ENCODE results near the gene RPN2.
"Not testable (repeated sequence)": the region's sequence is repeated elsewhere in the genome, so short reads cannot be mapped to it uniquely, and the experiment has no call there.

Gene RPN2

DNA sequence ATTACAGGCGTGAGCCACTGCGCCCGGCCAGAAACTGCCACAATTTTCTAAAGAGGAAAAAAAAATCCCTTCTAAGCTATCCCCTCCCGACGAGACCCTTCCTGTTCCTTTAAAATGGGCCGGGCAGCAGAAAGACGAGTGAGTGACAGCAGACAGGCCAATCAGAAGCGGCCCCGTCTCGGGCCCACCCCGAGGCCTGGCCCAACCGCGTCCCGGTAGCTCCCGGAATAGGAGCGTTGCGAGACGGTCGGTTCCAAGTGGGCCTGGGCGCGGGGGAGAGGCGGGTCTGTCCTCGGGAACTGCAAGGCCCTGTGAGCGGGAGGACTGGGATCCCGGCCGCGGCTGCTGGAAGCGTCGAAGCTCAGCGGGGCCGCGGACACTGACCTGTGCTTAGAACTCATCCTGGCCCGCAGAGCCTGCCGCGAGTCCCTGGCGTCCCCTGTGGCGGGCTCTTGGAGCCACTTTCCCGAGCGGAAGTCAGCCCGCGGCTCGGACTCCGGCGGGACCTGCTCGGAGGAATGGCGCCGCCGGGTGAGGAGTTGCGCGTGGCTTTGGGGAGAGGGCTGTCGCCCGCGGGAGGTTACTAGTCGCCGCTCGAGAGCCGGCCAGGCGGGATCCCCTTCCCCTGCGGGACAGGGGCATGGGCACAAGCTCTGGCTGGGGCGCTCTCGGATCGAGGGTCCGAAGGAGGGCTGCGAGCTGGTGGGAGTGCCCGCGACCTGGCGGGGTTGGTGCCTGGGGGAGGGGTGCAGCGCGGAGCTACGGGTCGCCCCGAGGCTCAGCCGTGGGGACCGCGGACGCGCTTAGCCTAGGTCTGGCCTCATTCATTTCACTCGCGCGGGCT lies at the start of gene RPN2, which contains the start of gene MROH8:
Gene RPN2 (plus strand): TSS at position 492 of the 844 bp plus-strand sequence. CDS start 27 bp downstream, at position 519.
Gene MROH8 (minus strand): TSS at position 710 of the 844 bp plus-strand sequence.
- DNase-seq = peak; percentile 96 to 97

DNA sequence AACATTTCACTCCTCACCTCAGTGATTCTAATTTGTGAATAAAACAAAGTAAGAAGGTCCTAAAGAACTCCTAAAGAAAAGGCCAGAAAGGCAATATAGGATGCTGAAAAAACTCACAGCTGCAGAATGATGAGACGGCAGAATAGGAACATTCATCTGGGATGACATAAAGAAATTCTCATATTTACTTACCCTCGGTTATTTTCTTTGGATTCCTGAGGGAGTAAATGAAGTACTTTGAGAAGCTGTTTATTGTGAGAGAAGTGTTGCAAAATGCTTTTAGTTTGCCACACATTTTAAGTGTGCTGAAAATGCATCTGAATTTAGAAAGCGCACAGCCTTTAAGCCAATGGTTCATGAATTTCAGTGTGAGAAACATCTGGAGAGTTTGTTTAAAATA lies 47.6 kb upstream of the RPN2 start:
- no peak for DNase-seq

DNA sequence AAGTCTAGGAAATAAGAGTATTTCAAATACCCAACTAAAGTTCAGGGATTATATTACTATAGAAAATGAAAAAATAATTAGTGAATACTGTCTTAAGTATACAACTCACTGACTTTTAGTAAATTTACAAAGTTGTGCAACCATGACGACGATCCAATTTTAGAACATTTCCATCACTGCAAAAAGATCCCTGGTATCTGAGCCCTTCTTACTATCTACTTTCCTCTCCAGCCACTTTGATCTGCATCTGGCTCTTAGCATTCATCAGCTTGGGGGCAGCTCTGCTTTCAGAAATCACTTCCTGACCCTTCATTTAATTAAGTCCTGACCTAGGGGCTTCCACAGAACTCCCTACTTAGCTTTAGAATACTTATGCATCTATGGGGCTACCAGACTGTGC lies 45.2 kb upstream of the RPN2 start:
- no peak for DNase-seq

DNA sequence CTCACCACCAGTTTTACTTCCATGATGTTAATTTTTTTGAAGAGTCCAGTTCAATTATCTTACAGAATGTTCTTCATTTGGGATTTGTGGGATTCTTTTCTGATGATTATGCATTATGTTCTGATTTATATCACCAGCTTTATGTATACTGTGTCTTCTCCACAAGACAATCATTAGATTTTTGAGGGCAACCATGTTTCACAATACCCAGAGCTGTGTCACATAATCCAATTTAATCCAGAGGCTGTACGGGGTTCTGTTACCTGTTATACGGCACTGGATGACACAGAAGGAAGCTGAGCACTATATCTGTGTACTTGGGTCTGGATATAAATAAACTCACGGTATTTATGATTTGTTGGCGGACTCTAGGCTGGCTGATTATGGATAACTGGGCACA lies 41.6 kb upstream of the RPN2 start:
- no peak for DNase-seq

DNA sequence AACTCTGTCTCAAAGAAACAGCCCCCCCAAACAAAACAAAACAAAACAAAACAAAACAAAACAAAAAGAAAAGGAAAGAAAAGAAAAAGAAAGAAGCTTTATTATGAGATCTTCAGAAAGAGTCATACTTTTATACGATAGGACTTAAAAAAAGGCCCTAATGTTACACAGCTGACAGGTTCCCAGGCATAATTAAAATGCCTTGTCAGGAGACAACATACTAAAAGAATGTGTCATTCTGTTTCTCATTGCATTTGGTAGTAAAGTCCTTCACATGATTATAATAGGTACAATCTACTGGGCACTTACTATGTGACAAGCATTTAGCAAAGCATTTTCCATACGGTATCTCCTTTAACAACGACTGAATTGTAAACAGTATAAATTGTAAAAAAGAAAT lies 36.4 kb upstream of the RPN2 start:
- DNase-seq = no peak

DNA sequence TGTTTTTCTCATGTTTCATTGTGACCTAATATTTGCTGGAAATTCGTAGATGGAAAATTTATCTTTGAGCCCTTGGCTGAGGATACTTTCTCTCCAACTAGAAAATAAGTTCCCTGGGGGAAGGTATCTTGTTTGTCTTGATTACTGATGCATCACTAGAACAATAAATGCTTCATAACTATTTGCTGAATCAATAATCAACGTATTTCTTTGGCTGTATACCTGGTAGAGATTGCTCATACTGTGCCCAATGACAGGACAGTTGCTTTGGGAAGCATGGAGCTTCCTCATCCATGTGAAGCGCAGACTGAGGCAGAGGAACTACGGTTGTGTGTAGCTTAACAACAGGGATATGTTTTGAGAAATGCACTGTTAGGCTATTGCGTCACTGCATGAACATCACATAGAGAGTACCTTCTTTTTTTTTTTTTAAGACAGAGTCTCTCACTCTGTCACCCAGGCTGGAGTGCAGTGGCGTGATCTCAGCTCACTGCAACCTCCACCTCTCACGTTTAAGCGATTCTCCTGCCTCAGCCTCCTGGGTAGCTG lies 34.2 kb upstream of the RPN2 start:
- DNase-seq = no peak

DNA sequence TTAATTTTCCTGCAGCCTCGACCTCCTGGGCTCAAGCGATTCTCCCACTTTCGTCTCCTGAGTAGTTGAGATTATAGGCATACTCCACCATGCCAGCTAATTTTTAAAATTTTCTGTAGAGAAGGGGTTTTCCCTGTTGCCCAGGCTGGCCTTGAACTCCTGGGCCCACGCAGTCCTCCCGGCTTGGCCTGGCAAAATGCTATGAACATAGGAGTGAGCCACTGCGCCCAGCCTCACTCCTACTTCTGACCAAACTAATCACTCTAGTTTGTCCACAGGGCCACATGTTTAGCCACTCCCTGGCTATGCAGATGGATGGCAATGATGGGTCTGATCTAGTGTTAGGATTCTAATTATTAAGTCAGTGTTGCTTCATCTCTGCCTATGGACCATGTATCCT lies 31.9 kb upstream of the RPN2 start:
- DNase-seq = no peak

DNA sequence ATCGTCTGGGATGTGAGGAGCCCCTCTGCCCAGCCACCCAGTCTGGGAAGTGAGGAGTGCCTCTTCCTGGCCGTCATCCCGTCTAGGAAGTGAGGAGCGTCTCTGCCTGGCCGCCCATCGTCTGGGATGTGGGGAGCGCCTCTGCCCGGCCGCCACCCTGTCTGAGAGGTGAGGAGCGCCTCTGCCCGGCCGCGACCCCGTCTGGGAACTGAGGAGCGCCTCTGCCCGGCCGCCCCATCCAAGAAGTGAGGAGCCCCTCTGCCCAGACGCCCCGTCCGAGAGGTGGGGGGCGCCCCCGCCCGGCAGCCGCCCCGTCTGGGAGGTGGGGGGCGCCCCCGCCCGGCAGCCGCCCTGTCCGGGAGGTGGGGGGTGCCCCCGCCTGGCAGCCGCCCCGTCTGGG lies 28.3 kb upstream of the RPN2 start:
- DNase-seq = not testable (repeated sequence)

DNA sequence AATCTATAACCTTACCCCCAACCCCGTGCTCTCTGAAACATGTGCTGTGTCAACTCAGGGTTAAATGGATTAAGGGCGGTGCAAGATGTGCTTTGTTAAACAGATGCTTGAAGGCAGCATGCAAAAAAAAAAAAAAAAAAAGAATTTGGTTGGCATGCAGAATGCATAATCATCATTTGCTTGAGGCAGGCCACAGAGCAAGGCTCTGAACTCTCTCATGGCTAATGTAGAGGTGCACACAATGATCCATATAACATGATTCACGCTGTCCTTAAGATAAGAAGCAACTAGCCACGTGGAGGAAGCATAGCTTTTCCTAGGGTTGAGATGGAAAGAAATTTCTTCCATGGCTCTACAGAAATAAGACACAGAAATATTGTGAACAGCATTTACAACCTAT lies 27.6 kb upstream of the RPN2 start:
- DNase-seq = no peak

DNA sequence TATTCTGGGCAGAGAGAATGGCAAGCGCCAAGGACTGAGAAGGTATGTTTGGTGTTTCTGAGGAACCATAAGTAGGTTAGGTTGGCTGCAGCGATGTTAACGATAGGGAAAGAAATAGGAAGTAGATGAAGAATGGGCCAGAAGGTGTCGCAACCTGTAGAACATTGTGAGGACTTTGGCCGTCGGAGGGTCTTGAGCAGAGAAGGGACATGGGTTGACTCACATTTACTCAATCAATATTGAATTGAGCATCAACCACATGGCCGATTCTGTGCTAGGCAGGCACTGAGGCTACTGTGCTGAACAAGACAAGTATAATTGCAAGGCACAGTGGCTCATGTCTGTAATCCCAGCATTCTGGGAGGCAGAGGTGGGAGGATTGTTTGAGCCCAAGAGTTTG lies 26.8 kb upstream of the RPN2 start:
- no peak for DNase-seq

DNA sequence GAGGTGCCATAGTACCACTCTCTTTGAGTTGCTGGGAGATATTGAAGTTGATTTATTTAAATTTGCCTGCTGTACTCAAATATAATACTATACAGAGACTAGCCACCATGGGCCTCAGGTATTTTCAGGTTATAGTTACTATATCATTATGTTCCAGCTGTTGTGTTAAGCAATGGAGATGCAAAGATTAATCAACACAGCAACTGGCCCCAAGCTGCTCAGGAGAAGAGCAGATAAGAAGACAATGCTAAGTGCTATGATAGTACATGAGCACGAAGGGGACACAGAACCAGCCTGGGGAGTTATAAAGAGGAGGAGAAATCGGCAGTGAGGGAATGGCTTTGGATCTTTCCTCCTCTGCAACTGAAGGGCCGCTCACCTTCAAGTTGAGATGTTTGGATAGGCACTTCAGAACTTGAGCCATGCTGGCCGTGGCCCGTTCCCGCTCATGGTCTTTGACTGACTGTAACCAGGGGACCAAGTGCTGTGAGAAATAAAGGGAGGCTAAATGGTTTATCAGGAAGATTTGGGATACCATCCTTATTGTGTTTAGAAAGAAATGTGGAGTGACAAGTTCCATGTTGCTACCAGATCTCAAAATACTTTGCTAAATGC lies 24.3 kb upstream of the RPN2 start:
- no peak for DNase-seq

DNA sequence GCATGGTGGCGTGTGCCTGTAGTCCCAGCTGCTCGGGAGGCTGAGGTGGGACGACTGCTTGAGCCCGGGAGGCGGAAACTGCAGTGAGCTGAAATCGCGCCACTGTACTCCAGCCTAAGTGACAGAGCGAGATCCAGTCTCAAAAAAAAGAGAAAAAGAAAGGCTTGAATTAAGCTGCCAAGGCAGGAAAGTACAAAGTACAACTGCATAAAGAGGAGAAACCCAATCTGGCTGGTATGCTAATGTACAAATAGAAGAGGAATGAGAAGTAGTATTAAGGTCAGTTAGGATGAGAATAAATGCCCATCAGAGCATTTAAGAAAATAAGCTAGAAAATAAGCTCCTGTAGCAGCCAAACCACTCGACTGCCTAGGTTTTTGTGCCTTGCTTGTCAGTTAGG lies 23.1 kb upstream of the RPN2 start:
- no peak for DNase-seq

DNA sequence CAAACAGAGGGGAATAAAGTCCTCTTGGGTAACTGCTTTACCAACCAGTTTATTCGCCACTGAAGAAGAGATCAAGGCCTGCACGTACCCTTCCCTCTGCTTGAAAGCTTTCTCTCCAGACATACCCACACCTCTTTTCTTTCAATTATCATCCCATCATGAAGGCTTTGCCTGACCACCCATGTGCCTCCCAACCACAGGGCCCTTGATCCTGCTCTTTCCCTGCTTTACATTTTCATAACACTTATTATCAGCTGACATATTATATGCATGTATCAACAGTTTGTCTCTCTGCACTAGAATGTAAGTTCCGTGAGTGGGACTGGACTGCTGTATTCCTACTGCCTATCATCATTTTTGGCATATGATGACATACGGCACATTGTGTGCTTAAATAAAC lies 20.9 kb upstream of the RPN2 start:
- no peak for DNase-seq

DNA sequence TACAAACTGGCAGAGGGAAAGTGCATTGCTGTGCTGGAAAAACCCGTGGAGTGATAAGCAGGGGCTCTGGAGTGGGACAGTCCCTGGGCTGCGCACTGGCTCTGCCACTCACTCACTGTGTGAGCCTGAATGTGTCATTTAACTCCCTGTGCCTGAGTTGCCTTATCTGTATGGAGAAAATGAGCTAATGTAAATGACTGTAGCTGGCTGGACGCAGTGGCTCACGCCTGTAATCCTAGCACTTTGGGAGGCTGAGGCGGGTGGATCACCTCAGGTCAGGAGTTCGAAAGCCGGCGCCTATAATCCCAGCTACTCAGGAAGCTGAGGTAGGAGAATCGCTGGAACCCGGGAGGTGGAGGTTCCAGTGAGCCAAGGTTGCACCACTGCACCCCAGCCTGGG lies 18.4 kb upstream of the RPN2 start:
- no peak for DNase-seq

DNA sequence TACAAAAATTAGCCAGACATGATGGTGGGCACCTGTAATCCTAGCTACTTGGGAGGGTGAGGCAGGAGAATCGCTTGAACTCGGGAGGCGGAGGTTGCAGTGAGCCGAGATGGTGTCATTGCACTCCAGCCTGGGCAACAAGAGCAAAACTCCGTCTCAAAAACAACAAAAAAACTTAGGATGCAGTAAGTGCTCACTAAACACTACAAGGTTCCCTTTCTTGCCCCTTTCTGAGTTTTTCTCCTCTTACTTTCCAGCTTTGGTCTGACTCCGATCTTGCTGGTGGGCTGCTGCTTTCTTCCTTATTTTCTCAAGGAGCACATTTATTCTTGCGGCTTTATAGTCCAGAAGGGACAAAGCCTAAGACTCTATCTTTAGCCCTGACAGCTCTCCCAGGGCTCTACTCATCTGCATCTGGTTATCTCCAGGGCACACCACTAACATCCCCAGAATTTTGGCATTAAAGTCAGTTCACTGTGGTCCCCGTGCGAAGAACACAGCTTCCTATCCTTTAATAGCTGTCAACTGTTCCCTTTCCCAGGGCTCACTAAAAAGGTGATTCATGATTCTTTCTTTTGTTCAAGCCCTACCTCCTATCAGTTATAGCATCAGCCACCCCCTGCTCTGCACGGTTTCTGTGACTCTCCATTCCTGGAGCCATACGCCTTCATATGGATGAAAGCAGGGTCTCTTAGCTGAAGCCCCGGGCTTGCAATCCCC lies 17.1 kb upstream of the RPN2 start:
- no peak for DNase-seq

DNA sequence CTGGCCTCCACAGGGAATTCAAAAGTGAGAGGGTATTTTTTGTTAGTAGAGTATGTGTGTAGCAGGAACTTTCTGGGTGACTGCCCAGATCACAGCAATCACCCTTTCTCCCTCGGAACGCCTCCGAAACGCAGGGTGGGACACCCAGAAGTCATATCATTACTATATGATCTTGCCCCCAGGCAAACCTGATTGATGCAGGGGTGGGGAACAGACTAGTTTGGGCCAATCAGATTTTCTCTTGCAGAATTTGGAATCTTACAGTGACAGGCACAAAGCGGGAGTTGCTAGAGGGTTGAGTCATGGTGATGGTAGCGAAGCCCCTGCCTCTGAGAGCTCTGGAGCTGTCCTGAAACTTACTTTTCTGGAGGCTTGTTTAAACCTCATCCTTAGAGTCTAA lies 16.5 kb upstream of the RPN2 start:
- DNase-seq = no peak

DNA sequence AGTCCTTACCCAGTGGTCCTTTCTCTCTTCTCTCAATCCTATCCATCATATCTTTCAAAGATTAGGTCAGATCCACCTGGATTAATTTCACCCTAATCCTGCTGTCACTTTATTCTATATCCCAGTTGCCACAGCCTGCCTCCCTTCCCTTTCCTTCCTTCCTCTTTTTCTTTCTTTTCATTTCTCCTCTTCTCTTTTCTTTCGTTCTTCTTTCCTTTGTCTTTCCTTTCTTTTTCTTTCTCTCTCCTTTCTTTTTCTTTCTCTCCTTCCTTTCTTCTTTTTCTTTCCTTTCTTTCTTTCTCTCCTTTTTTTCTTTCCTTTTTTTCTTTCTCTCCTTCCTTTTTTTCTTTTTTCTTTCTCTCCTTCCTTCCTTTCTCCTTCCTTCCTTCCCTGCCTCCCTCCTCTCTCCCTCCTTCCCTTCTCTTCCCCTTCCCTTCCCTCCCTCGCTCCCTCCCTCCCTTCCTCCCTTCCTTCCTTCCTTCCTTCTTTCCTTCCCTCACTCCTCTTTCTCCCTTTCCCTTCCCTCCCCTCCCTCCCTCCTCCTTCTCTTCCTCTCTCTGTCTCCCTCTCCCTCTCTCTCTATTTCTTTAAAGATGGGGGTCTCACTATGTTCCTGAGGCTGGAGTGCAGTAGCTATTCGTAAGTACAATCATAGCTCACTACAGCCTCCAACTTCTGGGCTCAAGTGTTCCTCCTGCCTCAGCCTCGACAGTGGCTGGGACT lies 15.1 kb upstream of the RPN2 start:
- DNase-seq = no peak

DNA sequence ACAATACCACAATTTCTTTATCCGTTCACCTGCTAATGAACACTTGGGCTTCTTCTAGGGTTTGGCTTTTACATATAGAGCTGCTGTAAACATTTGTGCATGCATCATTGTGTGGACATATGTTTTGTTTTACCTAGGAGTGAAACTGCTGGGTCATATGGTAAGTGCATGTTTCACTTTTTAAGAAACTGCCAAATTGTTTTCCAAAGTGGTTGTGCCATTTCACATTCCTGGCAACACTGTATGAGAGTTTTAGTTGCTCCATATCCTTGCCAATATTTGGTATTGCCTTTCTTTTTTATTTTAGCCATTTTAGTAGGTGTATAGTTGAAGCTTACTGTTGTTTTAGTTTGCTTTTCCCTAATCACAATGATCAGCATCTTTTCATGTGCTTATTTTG lies 14.1 kb upstream of the RPN2 start:
- DNase-seq = no peak

DNA sequence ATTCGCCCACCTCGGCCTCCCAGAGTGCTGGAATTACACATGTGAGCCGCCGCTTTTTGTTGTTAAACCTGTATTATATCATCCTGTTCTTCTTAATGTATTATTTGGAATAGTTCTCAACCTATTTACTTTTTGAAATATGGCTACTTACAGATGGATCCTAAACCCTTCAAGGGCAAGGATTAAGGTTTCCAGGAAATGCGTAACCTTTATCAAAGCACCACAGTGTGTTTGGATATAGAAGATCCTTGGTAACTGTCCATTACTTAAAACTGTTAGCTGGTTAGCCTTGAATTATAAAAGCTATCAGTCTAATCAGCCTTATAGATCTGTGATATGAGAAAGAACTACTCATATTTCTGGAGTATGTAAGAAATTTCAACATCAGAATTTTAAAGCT lies 12.3 kb upstream of the RPN2 start:
- DNase-seq = no peak

DNA sequence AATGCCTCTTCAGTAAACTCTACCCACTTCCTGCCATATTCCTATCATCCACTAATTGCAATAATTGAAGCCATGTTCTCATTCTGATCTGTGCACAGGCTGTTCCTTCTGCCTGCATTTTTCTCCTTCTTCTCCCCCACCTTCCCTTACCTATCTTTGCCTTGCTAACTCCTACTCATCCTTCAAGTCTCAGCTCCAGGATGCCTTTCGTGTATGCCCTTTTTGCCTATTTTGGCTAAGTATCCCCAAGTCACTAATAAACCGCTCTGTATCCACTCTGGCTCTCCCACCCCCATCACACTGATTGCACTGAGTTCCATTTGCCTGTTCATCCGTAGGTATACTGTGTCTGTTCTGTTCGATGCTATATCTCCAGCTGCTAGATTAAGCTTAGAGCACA lies 6.3 kb upstream of the RPN2 start:
- DNase-seq = no peak

DNA sequence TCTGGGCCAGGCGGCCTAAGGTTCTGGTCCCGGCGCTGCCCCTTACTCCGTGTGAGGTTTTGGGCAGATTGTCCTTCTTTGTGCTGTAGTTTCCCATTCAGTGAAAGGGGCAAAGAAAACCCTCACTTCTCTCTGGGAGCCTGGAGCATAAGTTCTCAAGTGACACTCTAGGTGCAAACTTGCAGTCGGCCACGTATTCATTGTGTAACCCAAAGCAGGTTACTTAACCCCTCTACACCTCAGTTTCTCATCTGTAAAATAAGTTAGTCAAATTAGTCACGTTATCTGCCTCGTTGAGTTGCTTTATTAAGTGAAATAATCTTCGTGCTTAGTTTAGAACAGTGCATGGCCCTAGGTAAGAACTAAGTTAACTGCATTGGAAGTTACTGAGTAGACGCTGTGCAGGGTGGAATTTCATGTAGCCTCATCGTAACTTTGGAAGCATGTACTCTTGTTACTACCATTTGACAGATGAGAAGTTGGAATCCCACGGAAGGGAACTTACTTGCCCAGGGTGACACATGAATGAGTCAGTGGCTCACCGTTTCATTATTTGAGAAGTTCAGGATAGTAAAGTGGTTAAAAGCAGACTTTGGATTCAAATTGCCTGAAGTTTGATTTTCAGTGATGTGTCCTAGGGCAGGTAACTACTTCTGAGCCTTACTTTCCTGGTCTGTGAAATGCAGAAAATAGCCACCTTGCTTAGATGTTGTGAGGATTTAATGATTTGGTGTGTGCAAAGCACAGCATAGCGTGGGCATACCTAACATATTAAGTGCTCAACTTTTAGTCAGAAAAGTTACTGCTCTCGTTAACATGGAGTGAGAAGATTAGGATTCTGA lies 774 bp downstream of the RPN2 start:
- DNase-seq = peak; percentile 24 to 46

DNA sequence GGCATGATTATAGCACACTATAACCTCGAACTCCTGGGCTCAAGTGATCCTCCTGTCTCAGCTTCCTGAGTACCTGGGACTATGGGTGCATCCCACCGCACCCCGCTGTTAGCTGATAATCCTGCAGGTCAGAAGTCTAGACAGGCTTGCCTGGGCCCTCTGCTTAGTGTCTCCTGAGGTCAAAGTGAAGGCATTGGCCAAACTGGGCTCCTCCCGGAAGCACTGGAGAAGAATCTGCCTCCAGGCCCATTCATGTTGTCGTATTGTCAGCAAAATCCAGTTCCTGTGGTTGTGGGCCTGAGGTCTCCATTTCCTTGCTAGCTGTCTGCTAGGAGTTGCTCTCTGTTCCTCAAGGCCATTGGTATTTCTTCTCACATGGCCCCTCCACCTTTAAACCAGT lies 6.6 kb downstream of the RPN2 start:
- no peak for DNase-seq
